Dendritic cell treated with granulocyte-macrophage colony-stimulating factor and Interleukin-4, amounts not matched to agents 40 ng/mL and 50 ng/mL, for 4 days (primary cell): ENCODE data around the gene GFI1B.
"Not testable (repeated sequence)": the region's sequence is repeated elsewhere in the genome, so short reads cannot be mapped to it uniquely, and the experiment has no call there.

Experiments used
- H3K27ac Mint-ChIP-seq: one replicate; pipeline ENCODE4 v1.8.0; 2022; ENCODE audit warnings: mild to moderate bottlenecking, mixed read lengths
- H3K27me3 Mint-ChIP-seq: one replicate; pipeline ENCODE4 v1.8.0; 2022; ENCODE audit warnings: mild to moderate bottlenecking, mixed read lengths
- H3K36me3 Mint-ChIP-seq: one replicate; pipeline ENCODE4 v1.8.0; 2022; ENCODE audit warnings: low read depth, mixed read lengths
- H3K4me1 Mint-ChIP-seq: one replicate; pipeline ENCODE4 v1.8.0; 2022; ENCODE audit warnings: low read depth, mixed read lengths
- H3K4me3 Mint-ChIP-seq: one replicate; pipeline ENCODE4 v1.8.0; 2022; ENCODE audit warnings: mild to moderate bottlenecking, moderate library complexity, mixed read lengths
- H3K9me3 Mint-ChIP-seq: one replicate; pipeline ENCODE4 v1.8.0; 2022; ENCODE audit warnings: mixed read lengths
- intact Hi-C: fragments of 100-400 bp; cut with micrococcal nuclease; formaldehyde crosslinking; loops from one replicate; pipeline ENCODE4 v1.15.0; 2022

The GFI1B gene

GRCh38 chr9:133030317-133031129 is 52.0 kb downstream of the GFI1B start, which contains the start of gene GTF3C5:
GTF3C5 (plus strand) TSS chr9:133030997; CDS start chr9:133031012, 15 bp downstream.
- Mint-ChIP-seq H3K9me3 (no peaks in the 10 kb centered on the region), H3K36me3 (peaks cover 24% of the 10 kb centered on the region), H3K27me3 (peaks cover 5% of the 10 kb centered on the region), H3K4me3 (peak within 1 kb of the TSS; percentile 94), H3K27ac (peak within 1 kb of the TSS; percentile 88), H3K4me1 (peaks cover 49% of the 10 kb centered on the region)
- intact Hi-C loops, result no loop called here

DNA sequence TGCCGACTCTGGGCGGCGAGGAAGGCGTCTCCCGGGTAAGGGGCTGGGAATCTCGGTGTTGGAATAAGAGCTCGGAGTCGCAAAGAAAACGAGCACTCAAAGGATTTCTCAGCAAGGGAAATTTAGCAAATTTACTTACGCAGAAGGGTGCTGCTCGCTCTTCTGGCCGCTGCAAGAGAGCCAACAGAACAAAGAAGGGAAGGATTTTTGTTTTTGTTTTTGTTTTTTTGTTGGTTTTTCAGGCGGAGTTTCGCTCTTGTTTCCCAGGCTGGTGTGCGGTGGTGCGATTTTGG is 52.6 kb downstream of the GFI1B start:
- Mint-ChIP-seq H3K9me3 (no peaks in the 10 kb centered on the region), H3K27me3 (peaks cover 1% of the 10 kb centered on the region), H3K4me3 (peak overlapping the region; percentile 94), H3K36me3 (peaks cover 24% of the 10 kb centered on the region), H3K27ac (peak overlapping the region; percentile 88), H3K4me1 (peaks cover 54% of the 10 kb centered on the region)
- intact Hi-C loops, result no loop called here

DNA sequence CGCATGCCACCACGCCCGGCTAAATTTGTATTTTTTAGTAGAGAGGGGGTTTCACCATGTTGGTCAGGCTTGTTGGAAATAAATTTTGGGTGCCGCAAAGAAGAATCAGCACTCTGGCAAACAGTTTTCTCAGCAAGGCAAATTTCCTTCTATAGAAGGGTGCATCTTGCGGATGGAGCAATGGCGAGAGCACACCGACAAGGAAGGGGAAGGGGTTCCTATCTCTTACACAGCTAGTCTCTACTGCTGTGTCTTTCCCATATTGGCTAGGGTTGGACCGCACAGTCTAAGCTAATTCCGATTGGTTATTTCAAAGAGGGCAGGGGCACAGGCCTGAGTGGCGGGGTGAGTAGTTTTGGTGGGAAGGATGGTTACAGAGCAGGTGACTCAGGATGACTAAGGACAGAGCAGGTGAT is 53.0 kb downstream of the GFI1B start:
- peaks cover 54% of the 10 kb centered on the region for H3K4me1 Mint-ChIP-seq
- H3K9me3 Mint-ChIP-seq, result no peaks in the 10 kb centered on the region
- peak overlapping the region; percentile 94 for H3K4me3 Mint-ChIP-seq
- H3K36me3 Mint-ChIP-seq, result peaks cover 24% of the 10 kb centered on the region
- peak overlapping the region; percentile 88 for H3K27ac Mint-ChIP-seq
- intact Hi-C loops, result no loop called here
- H3K27me3 Mint-ChIP-seq, result no peaks in the 10 kb centered on the region

DNA sequence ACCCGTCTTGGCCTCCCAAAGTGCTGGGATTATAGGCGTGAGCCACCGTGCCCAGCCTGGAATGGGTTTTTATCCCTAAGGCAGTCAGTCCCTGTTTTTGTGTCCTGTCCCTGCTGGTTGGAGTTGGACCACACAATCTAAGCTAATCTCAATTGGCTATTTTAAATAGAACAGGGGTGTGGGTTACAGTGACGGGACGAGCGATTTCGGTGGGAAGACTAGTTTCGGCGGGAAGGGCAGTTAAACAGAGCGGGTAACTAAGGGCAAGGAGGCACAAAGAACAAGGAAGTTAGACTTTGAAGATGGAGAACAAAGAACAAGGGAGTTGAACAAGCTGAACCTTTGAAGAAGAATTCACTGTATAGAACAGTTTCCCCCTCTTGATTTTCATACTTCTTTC is 53.7 kb downstream of the GFI1B start:
- H3K9me3 Mint-ChIP-seq, result no peaks in the 10 kb centered on the region
- H3K27ac Mint-ChIP-seq, result peak overlapping the region; percentile 88
- peaks cover 54% of the 10 kb centered on the region for H3K4me1 Mint-ChIP-seq
- intact Hi-C loops, result no loop called here
- H3K36me3 Mint-ChIP-seq, result peaks cover 24% of the 10 kb centered on the region
- no peaks in the 10 kb centered on the region for H3K27me3 Mint-ChIP-seq
- H3K4me3 Mint-ChIP-seq, result no peak overlapping the region

GRCh38 chr9:133035669-133036068 is 57.2 kb downstream of the GFI1B start:
- Mint-ChIP-seq H3K9me3 (no peaks in the 10 kb centered on the region), H3K4me3 (no peak overlapping the region), H3K27me3 (no peaks in the 10 kb centered on the region), H3K4me1 (peaks cover 53% of the 10 kb centered on the region), H3K36me3 (peaks cover 23% of the 10 kb centered on the region), H3K27ac (no peak overlapping the region)
- intact Hi-C loops, result no loop called here

GRCh38 chr9:133037775-133038515 is 59.5 kb downstream of the GFI1B start:
- Mint-ChIP-seq H3K36me3 (peaks cover 36% of the 10 kb centered on the region), H3K4me1 (peaks cover 37% of the 10 kb centered on the region), H3K27ac (no peak overlapping the region), H3K4me3 (no peak overlapping the region), H3K9me3 (no peaks in the 10 kb centered on the region), H3K27me3 (no peaks in the 10 kb centered on the region)
- intact Hi-C loops, result no loop called here

DNA sequence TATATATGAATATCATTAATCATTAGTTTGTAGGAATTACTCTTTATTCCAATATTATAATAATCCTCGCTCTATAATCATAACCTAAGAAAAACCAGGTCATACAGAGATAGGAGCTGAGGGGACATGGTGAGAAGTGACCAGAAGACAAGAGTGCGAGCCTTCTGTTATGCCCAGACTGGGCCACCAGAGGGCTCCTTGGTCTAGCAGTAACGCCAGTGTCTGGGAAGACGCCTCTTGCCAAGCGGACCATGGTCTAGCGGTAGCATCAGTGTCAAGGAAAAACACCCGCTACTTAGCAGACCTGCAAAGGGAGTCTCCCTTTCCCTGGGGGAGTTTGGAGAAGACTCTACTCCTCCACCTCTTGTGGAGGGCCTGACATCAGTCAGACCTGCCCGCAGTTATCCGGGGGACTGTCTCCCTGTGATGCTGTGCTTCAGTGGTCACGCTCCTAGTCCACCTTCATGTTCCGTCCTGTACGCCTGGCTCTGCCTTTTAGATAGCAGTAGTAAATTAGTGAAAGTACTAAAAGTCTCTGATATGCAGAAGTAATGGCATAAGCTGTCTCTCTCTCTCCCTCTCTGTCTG is 62.5 kb downstream of the GFI1B start:
- not testable (repeated sequence) for H3K27ac Mint-ChIP-seq, H3K4me3 Mint-ChIP-seq, H3K27me3 Mint-ChIP-seq, H3K9me3 Mint-ChIP-seq
- peaks cover 11% of the 10 kb centered on the region for H3K4me1 Mint-ChIP-seq
- peaks cover 58% of the 10 kb centered on the region for H3K36me3 Mint-ChIP-seq
- intact Hi-C loops, result loop anchor here (5.0 kb wide), 1 partner anchor 106 kb away; no protein-coding TSS in a partner anchor
